Rectal smooth muscle tissue (tissue), 1 donor: ENCODE measurements around the gene TSPAN18.

ENCODE experiments used
- H3K27ac ChIP-seq: one replicate; pipeline ENCODE4 v1.7.0; 2013; ENCODE audit warnings: low read depth, low read length, inconsistent platforms
- H3K27me3 ChIP-seq: one replicate; pipeline ENCODE4 v1.7.0; 2013; ENCODE audit warnings: low read length; ENCODE audit not compliant: control insufficient read depth, insufficient read depth
- H3K36me3 ChIP-seq: one replicate; pipeline ENCODE4 v1.7.0; 2013; ENCODE audit warnings: low read length; ENCODE audit not compliant: control insufficient read depth, insufficient read depth
- H3K4me1 ChIP-seq: one replicate; pipeline ENCODE4 v1.7.0; 2013; ENCODE audit warnings: low read length; ENCODE audit not compliant: control insufficient read depth, insufficient read depth
- H3K4me3 ChIP-seq: one replicate; pipeline ENCODE4 v1.7.0; 2013; ENCODE audit warnings: low read length
- H3K9ac ChIP-seq: one replicate; pipeline ENCODE4 v1.7.0; 2013; ENCODE audit warnings: low read length

Gene TSPAN18

DNA sequence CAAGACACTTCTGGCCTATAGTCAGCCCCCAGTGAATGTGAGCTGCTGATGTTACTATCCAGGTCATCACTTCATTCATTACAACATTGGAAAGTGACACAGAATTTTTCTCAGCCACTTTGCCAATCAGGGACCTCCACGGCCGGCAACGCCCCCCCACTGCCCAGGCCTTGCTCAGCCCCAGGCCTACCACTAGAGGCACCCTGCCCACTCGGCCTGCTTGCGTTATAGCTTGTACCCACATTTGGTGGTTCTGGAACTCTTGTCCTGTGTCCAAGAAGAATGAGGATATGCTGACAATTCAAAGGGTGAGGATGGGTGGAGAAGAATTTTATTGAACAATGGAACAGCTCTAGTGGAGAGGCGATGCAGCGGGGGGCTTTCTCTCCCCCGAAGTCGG is 96.2 kb downstream of the TSPAN18 start:
- no peak overlapping the region for H3K9ac ChIP-seq
- no peak overlapping the region for H3K27ac ChIP-seq
- H3K4me3 ChIP-seq = no peak overlapping the region
- H3K27me3 ChIP-seq = no peaks in the 10 kb centered on the region
- no peaks in the 10 kb centered on the region for H3K36me3 ChIP-seq
- H3K4me1 ChIP-seq = peaks cover 19% of the 10 kb centered on the region

DNA sequence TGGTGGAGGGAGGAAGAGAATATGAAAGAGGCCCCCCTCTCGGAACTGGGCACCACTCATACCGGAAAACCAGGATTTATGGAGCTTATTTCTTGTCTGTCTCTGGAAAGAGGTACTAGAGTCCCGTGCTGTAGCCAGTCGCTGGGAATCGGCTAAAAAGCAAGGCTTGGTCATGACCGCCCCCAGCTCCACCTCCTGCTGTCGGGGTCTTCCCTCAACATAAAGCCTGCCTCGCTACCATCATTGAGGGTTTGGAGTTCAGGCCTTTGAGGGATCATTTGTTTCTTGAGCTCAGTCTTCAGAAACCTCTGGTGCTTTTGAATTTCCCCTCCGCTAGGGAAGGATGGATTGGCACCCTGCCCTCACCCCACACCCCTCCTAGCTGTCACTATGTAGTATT is 97.1 kb downstream of the TSPAN18 start:
- Histone ChIP-seq H3K27ac (no peak overlapping the region), H3K4me3 (no peak overlapping the region), H3K36me3 (no peaks in the 10 kb centered on the region), H3K9ac (no peak overlapping the region), H3K27me3 (no peaks in the 10 kb centered on the region), H3K4me1 (peaks cover 14% of the 10 kb centered on the region)

DNA sequence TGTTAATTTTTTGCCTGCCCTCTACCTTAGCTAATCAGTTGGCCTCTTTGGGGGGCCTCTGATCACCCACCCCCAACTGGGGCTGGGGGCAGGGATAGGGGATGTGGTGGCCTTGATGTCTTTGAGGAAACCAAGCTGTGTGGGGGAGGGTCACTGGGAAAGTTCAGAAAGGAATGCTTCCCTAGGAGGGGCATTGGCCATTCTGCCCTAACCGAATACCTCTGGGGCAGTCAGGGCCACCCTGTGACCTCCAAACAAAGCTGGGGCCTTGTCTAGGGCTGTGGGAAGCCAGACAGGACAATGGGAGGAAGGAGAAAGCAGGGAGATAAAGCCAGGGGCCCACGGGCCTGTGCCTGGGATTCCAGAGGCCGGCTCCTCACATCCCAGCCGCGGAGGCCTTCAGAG is 97.5 kb downstream of the TSPAN18 start:
- Histone ChIP-seq H3K27ac (no peak overlapping the region), H3K36me3 (no peaks in the 10 kb centered on the region), H3K9ac (no peak overlapping the region), H3K4me3 (no peak overlapping the region), H3K27me3 (no peaks in the 10 kb centered on the region), H3K4me1 (peaks cover 11% of the 10 kb centered on the region)

DNA sequence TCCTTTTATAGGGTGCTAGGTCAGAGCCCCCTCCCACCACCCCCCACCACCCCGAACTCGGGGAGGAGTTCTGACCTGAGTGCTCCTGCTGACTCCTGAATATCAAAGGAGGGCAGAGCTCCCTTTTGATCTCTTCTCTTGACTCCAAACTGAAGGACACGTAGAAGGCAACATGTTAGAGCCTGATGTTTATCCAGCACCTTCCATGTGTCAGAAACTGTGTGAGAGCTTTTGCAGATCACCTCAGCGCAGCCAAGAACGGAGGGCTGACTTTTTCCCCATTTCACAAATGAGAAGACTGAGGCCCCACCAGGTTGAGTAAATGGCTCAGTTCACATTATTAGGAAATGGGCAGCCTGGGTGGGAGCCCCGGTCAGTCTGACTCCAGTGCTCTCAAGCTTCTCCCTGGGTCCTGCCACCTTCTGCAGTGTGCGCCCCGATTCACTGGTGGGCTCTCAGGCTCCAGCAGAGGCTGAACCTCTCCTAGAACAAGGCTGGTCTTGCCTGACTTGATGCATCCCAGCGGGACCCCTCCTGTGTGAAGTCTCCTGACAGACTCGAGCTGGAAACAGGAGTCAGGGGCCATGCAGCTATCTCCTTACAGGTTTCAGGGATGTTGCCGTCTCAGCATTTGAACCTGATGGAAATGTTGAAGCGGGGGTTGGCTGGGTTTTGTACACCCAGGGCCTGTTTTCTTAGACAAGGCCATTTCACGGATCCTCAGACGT is 98.5 kb downstream of the TSPAN18 start:
- Histone ChIP-seq H3K36me3 (no peaks in the 10 kb centered on the region), H3K27ac (no peak overlapping the region)

DNA sequence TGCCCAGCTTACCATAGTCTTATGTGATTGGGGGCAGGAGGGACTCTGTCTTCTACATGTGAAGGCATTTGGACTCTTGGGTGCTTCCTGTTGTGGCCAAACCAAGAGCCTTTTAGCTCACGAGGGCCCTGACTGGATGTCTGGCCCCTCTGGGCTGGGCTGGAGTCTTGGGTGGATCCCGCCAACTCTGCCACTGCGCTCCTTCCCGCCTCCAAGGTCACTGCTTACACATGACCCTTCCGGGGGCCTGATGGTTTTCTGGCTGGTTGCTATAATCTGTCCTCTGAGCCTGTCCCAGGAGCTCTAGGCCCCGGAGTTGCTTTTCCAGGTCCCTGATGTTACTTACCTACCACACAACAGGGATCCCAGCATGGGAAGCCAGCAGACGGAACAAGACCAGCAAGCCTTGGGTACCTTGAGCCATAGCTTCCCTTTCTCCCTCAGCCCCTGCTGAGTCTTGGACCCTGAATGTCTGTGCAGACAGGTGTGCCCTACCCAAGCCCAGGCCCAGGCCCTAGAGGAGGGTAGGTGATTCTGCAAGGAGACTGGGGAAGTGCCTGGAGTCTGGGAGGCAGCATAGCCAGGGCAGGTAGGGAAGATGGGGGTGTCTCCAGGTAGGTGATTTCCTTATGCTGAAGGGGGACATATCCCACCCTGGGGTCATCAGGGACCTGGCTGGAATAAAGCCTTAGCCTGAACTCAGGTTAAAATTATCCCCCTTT is 100.3 kb downstream of the TSPAN18 start:
- Histone ChIP-seq H3K4me1 (peaks cover 11% of the 10 kb centered on the region), H3K27me3 (no peaks in the 10 kb centered on the region), H3K27ac (no peak overlapping the region), H3K4me3 (no peak overlapping the region), H3K36me3 (no peaks in the 10 kb centered on the region), H3K9ac (no peak overlapping the region)

More for the DNA sequence above, 98.5 kb downstream of the TSPAN18 start:
- H3K9ac ChIP-seq = no peak overlapping the region
- peaks cover 11% of the 10 kb centered on the region for H3K4me1 ChIP-seq
- H3K4me3 ChIP-seq = no peak overlapping the region
- no peaks in the 10 kb centered on the region for H3K27me3 ChIP-seq

DNA sequence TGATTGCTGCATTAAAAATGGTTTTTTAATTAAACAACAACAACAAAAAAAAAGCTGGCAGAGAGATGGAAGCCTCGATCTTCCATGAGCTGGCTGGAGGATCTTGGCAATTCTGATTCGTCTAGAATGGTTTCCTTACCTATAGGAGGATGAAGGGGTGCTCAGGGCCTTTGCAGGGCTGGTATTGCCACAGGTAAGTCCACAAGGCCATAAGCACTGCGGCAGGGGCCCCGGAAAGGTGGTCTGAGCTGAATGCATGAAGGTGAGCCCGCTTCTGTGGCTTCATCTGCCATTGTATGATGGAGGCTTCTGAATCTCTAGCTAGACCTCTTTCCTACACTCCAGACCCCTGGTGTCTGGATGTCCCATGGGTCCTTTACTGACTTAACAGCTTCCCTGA is 101.5 kb downstream of the TSPAN18 start:
- Histone ChIP-seq H3K4me1 (peaks cover 11% of the 10 kb centered on the region), H3K27ac (no peak overlapping the region)

DNA sequence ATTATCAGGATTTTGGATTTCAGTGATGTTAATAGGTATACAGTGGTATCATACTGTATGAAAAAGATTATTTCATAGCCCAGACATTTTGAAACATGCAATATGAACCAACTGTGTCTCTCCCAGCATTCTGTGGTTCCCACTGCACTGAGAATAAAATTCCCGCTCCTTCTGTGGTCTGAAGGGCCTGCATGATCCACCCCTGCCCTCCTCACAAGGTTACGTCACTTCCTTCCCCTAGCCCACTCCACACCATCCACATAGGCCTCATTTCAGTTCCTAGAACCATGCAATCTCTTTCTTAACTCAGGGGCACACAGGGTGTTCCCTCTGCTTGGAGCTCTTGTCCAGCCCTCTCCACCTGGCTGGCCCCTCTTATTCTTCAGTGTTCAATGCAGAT is 103.1 kb downstream of the TSPAN18 start:
- Histone ChIP-seq H3K4me1 (peaks cover 14% of the 10 kb centered on the region), H3K27ac (no peak overlapping the region), H3K27me3 (no peaks in the 10 kb centered on the region), H3K9ac (no peak overlapping the region), H3K36me3 (no peaks in the 10 kb centered on the region), H3K4me3 (no peak overlapping the region)

More for the DNA sequence above, 101.5 kb downstream of the TSPAN18 start:
- no peak overlapping the region for H3K9ac ChIP-seq
- H3K27me3 ChIP-seq = no peaks in the 10 kb centered on the region
- H3K36me3 ChIP-seq = no peaks in the 10 kb centered on the region
- H3K4me3 ChIP-seq = no peak overlapping the region

DNA sequence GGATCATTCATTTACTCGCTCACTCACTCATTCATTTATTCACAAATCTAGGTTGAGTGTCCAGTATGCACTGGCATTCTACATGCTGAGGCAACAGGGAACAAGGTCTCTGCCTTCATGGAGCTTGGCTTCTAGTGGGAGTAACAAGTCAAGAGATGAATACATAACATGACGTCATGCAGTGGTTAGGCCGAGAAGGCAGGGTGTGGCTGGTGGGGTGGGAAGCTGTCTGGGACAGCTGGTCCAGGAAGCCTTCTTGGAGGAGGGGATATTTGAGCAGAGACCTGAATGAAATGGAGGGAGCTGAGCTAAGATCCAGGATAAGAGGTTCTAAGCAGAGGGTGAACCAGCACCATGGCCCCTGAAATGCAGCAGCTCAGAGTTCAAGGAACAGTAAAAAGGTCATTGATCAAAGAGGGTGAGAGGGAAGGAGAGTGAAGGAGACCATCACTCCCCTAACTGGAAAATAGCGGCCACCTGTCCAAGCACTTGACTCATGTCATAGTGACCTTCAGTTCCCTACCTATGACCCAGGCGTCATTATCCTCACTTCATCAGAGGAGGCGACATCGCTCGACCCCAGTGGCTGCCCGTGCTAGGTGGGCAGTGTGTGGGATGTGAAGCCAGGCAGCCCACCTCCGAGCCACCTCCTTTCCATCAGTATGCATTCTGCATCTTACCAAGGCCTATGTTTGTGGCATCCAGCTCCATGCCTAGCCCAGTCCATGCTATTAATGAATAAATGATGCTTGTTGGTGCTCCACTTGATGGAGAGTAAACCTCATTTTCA is 105.0 kb downstream of the TSPAN18 start:
- no peaks in the 10 kb centered on the region for H3K27me3 ChIP-seq

DNA sequence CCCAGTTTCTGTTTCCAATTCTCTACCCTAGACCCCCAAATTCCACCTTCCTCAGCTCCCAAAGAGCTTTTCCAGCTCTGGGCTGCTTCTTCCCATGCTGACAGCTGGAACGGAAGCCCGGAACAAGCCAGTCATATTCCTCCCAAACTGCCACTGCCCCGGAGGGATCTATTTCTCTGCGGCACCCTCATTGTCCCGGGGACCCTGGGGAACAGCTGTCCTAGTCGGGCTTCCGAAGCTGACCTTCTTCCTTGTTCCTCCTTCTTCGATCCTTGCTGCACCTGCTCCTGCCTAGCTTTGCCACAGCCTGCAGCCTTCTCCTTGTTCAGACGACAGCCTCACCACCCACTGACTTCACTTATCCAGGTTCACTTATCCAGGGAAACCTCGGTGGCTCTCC is 105.7 kb downstream of the TSPAN18 start:
- Histone ChIP-seq H3K4me3 (no peak overlapping the region), H3K9ac (no peak overlapping the region), H3K4me1 (peaks cover 26% of the 10 kb centered on the region), H3K27me3 (no peaks in the 10 kb centered on the region), H3K36me3 (no peaks in the 10 kb centered on the region), H3K27ac (no peak overlapping the region)

More for the DNA sequence above, 105.0 kb downstream of the TSPAN18 start:
- Histone ChIP-seq H3K9ac (no peak overlapping the region), H3K4me1 (peaks cover 26% of the 10 kb centered on the region), H3K36me3 (no peaks in the 10 kb centered on the region), H3K4me3 (no peak overlapping the region), H3K27ac (no peak overlapping the region)

DNA sequence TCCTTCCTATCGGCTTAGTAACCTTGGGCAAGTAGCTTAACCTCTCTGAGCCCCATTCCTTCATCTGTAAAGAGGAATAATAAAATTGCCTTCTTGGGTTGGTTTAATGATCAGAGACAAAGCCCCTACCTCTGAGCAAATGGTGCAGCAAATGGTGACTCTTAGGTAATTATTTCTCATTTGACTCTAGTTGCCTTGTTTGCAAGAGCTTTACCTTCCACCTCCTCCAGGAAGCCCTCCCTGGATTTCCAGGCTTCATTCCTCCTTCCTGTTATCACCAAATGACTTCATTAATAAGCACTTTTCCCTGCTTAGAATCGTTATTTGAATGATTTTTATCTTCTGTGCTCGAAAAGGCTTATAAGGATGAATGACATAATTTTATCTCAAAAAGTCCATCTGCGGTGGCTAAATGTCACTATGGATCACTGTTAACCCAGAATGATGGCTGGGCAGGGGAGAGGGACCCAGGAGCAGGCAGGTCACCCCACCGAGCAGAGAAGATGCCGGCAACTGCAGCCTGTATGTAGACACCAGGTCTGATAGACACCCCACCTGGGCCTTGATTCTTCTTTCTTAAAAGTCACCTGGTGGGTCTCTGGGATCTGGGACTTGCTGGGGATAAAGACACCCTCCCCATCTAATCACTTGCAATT is 106.6 kb downstream of the TSPAN18 start:
- H3K27me3 ChIP-seq = no peaks in the 10 kb centered on the region
- H3K36me3 ChIP-seq = no peaks in the 10 kb centered on the region
- peak overlapping the region; percentile 74 for H3K27ac ChIP-seq
- no peak overlapping the region for H3K4me3 ChIP-seq
- peaks cover 26% of the 10 kb centered on the region for H3K4me1 ChIP-seq
- H3K9ac ChIP-seq = no peak overlapping the region

DNA sequence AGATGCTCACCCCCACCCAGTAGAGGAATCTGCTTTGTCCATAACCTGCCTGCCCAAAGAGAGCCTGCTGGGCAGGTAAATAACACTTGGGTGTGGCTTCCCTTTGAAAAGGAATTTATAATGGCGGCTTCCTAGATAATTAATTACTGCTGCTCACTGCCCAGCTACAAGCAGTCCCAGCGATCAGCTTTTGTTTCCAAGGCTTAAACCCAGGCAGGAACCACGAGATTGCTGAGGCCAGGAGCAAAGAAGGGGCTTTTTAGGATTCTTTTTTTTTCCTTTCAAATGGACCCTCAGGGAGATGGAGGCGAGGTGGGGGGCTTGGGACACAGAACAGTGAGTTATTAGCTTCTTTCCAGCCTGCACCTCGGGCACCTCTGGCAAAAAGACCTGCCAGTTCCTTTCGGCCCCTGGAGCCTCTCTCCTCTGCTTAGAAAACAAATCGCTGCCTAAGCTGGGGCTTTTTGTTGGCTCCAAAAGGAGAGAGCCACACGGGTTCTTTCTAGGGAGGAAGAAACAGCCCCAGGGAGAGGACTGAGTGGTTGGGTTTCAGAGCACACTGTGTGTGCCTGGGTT is 107.2 kb downstream of the TSPAN18 start:
- H3K9ac ChIP-seq = no peak overlapping the region
- peak overlapping the region; percentile 74 for H3K27ac ChIP-seq

DNA sequence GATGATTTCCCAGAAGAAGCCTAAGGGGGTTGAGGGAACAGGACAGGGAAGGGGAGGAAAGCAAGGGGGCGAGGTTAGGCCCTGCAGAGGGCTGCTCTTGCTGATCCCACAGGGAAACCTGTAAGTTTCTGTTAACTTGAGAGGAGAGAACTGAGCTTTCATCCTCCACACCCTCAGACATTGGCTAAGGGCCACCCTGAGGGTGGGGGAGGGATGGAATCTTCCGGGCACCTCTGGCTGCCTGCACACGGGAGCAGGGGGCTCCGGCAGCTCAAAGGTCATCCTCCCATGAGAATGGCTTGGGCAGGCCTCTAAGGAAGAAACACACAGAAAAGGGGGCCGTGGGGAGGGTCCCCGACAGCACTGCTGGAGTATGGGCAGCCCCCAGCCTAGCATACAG is 108.1 kb downstream of the TSPAN18 start:
- Histone ChIP-seq H3K27me3 (no peaks in the 10 kb centered on the region), H3K27ac (peak overlapping the region; percentile 74), H3K4me3 (no peak overlapping the region), H3K36me3 (no peaks in the 10 kb centered on the region), H3K9ac (no peak overlapping the region), H3K4me1 (peaks cover 26% of the 10 kb centered on the region)

More for the DNA sequence above, 107.2 kb downstream of the TSPAN18 start:
- no peak overlapping the region for H3K4me3 ChIP-seq
- H3K27me3 ChIP-seq = no peaks in the 10 kb centered on the region
- peaks cover 26% of the 10 kb centered on the region for H3K4me1 ChIP-seq
- no peaks in the 10 kb centered on the region for H3K36me3 ChIP-seq
